OCI-M2 (cell line): ENCODE results near the gene GMIP.
"Not testable (repeated sequence)": the region's sequence is repeated elsewhere in the genome, so short reads cannot be mapped to it uniquely, and the experiment has no call there.

Experiments used
- DNase-seq: peaks from one replicate; lab custom pipeline; 2025; ENCODE audit not compliant: unreplicated experiment; lab: John Stamatoyannopoulos, UW

The GMIP gene

GRCh38 chr19:19613506-19613905, 30.0 kb downstream of the GMIP start:
- DNase-seq, result no peak

GRCh38 chr19:19610376-19611202, 32.9 kb downstream of the GMIP start:
- DNase-seq, result no peak

- DNase-seq, result not testable (repeated sequence)
Measured at GRCh38 chr19:19606686-19607085, 36.8 kb downstream of the GMIP start.

GRCh38 chr19:19606021-19606420, 37.4 kb downstream of the GMIP start:
- DNase-seq, result no peak

GRCh38 chr19:19602713-19603324, 40.6 kb downstream of the GMIP start:
- no peak for DNase-seq

- no peak for DNase-seq
Measured at GRCh38 chr19:19602136-19602712, 41.2 kb downstream of the GMIP start.

- no peak for DNase-seq
Measured at GRCh38 chr19:19600793-19601330, 42.6 kb downstream of the GMIP start.

- DNase-seq, result not testable (repeated sequence)
Measured at GRCh38 chr19:19598728-19599451, 44.6 kb downstream of the GMIP start.

- no peak for DNase-seq
Measured at GRCh38 chr19:19597809-19598306, 45.6 kb downstream of the GMIP start.

- DNase-seq, result no peak
Measured at GRCh38 chr19:19595171-19595701, 48.2 kb downstream of the GMIP start.

GRCh38 chr19:19594381-19594780, 49.1 kb downstream of the GMIP start:
- DNase-seq, result no peak

GRCh38 chr19:19592690-19593089, 50.8 kb downstream of the GMIP start:
- no peak for DNase-seq

GRCh38 chr19:19591133-19591825, 52.2 kb downstream of the GMIP start:
- DNase-seq, result no peak

- DNase-seq, result no peak
Measured at GRCh38 chr19:19588546-19588945, 54.9 kb downstream of the GMIP start.

- no peak for DNase-seq
Measured at GRCh38 chr19:19587771-19588170, 55.7 kb downstream of the GMIP start.

GRCh38 chr19:19584356-19584755, 59.1 kb downstream of the GMIP start:
- no peak for DNase-seq

- DNase-seq, result no peak
Measured at GRCh38 chr19:19582471-19582870, 61.0 kb downstream of the GMIP start.

GRCh38 chr19:19581391-19581790, 62.1 kb downstream of the GMIP start:
- no peak for DNase-seq

GRCh38 chr19:19580418-19580817, 63.0 kb downstream of the GMIP start:
- DNase-seq, result no peak
